NCI-H1930 (cell line): ENCODE data around the gene DFFA.
"Not testable (repeated sequence)": the region's sequence is repeated elsewhere in the genome, so short reads cannot be mapped to it uniquely, and the experiment has no call there.

Experiments used
- DNase-seq, 2 experiments: peaks; one replicate each; lab custom pipeline; 2025; lab: John Stamatoyannopoulos, UW

DFFA gene

DNA sequence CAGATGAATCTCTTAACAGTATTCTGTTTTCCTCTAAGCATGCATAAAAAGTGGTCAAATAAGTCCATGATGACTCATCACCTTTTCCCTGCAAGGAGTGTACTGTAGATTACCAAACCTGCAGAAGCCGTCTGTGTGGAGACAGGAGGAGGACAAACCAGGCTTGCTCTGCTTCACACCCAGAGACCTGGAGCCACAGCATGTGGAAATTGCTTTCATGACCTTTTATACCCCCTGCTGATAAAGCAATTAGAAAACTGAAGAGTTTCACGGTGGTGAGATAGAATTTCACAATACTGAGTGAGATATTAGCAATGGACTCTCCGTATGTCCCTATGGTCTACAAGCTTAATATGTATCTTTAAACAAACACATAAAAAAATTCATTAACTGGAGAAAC is 13.1 kb downstream of the DFFA start:
- no peak for DNase-seq

DNA sequence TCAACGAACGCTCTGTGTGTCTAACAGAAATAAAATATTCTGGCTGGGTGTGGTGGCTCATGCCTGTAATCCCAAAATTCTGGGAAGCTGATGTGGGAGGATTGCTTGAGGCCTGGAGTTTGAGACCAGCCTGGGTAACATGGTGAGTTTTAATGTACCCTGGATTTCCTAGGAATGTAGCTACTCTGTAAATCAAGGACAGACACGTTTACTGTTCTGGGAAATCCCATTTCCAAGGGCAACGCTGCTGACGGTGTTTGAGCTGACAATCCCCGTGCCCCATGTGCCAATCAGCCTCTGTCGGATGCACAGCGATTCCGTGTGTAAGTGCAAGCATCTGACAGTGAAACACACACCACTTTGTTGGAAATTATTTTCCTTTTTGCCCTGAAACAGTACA is 14.5 kb downstream of the DFFA start:
- DNase-seq, result no peak

DNA sequence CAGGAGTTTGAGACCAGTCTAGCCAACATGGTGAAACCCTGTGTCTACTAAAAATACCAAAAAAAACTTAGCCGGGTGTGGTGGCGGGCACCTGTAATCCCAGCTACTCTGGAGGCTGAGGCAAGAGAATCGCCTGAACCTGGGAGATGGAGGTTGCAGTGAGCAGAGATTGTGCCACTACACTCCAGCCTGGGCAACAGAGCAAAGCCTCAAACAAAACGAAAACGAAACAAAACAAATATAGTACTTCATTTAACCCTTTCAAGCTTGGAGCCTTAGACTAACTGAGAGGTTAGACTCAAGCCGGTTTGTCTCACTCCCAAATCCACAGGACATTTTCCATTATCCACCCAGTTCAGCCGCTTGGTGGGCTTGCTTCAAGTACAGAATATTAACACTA is 14.9 kb downstream of the DFFA start:
- not testable (repeated sequence) for DNase-seq

DNA sequence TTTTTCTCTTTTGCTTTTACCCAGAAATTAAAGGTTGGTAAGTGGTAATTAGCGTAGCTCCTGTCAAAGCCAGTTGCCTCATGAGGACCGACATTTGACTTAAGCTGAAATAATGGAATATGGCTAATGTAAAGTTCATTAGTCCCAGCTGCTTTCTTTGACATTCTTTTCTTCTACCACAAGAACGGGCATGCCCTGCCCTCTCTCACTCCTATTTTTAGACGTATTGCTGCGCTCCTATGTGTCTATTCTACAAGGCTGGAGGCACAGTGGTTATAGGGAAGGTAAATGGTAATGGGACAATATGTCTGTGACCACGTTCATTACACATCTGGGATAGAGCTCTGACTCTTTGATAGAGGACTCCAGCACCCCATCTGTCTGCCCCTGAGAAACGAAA is 15.7 kb downstream of the DFFA start:
- no peak for DNase-seq

DNA sequence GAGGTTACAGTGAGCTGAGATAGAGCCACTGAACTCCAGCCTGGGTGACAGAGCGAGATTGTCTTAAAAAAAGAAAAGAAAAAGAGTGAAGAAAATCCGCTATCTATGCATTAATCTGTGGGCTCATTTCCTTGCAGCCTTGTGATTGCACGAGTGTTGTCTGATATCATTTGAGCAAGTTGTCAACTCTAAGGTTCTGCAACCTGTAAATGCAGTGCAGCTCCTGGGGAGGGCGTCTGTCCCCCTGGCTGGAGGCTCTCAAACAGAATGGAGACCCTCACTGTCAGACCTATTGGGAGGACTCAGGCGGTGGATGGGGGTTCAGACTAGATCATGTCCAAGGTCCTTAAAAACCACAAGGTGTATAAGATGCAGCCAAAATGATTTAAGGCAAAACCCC is 16.3 kb downstream of the DFFA start:
- no peak for DNase-seq

DNA sequence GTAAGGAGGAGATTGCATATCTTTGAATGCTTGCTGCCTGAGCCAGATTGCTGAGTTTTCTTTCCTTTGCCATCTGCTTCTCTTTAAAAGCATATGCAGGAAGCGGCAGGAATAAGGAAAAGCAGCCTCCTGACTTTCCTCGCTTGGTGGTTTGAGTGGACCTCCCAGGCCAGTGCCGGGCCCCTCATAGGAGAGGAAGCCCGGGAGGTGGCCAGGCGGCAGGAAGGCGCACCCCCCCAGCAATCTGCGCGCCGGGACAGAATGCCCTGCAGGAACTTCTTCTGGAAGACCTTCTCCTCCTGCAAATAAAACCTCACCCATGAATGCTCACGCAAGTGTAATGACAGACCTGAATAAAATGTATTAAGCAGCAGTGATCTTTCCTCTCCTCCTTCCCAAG is 21.0 kb downstream of the DFFA start:
- DNase-seq, result no peak

DNA sequence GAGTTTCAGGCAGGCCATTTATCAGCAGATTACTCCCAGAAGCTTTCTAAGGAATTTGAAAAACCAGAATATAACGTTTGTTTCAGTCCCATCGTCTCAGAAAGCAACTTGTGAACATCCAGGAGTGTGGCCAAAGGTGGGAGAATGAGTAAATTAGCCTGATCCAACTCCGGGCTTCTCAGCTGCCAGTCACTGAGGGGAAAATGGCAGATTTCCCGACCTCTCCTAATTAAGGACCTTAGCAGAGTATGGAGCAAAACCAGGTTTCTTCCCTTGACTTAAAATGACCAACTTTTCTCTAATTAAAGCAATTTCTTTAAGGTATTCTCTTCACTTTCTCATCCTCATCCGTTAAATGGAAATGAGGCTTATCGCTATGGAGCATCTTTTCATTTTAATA is 21.5 kb downstream of the DFFA start:
- no peak for DNase-seq

DNA sequence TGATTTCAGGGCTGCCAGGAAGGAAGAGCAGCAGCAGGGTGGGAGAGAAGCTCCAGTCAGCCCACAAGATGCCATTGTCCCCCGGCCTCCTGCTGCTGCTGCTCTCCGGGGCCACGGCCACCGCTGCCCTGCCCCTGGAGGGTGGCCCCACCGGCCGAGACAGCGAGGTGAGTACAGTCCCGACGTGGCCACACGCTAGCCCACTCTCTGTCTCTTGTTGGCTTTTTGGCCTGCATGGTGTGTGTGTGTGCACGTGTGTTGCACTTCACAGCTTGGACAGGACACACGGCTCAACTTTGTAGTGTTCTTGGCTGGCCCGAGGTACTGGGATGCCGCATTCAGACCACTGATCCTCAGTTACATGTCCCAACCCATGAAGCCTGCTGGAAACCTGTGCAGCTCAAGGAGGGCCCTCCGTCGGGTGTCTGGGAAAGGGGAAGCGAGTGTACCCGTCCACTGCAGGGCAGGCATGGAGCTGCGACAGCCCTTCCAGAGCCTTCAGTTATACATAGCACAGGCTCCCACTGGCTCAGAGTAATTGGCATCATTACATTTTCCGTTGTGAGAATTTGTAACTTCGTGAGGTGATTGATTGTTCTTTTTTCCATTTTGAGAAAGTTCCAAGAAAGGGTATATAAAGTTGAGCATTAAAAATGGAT is 22.0 kb downstream of the DFFA start:
- no peak for DNase-seq

DNA sequence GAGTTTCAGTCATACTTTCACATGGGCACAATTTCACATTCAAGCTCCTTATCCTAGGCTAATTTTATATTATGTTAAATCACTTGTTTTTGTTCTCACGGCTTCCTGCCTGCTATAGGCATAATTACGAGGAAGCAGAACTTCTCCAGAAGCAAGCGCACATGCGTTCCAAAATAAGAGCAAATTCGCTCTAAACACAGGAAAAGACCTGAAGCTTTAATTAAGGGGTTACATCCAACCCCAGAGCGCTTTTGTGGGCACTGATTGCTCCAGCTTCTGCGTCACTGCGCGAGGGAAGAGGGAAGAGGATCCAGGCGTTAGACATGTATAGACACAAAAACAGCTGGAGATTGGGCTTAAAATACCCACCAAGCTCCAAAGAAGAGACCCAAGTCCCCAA is 22.6 kb downstream of the DFFA start, which contains the start of gene CORT:
TSS of gene CORT (plus strand) at position 281 of the 400 bp plus-strand sequence. CDS start 193 bp downstream, outside the sequence.
- DNase-seq, result no peak

DNA sequence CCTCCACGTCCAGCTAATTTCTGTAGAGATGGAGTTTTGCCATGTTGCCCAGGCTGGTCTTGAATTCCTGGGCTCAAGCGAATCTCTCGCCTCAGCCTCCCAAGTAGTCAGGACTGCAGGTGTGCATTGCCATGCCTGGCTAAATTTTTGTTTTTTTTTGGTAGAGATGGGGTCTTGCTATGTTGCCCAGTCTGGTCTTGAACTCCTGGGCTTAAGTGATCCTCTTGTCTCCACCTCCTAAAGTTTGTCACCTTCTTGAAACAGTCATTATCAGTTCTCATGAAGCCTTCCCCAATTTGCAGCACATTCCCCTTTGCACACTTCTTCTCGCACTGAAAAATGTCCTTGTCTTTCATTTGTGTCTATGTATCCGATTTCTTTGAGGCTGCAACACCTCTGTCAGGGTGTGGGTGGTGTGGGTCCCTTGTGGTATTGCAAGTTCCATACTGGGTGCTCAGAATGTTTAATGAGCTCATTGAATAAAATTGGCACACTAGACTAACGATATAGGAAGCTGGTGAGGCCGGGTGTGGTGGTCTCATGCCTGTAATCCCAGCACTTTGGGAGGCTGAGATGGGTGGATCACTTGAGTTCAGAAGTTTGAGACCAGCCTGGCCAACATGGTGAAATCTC is 25.4 kb downstream of the DFFA start:
- DNase-seq, result no peak

DNA sequence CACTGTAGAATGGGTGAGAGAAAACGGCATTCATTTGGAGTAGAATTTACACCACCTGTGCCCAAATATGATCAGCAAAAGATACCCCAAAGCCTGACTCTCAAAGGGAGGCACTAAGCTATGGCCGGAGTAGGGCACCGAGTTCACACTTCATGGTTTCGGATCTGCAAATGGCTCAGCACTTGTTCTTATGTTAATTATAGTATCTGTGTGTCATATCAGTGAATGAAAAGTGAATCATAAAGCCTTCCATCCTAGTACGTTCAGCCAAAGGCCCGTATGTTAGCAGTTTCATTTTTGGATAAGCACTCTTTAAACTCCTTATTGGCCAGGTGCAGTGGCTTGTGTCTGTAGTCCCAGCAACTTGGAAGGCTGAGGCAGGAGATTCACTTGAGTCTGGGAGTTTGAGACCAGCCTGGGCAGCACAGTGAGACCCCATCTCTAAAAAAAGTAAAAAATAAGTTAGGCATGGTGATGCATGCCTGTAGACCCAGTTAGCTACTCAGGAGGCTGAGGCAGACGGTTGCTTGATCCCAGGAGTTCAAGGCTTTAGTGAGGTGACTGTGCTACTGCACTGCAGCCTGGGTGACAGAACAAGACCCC is 27.4 kb downstream of the DFFA start:
- no peak for DNase-seq

DNA sequence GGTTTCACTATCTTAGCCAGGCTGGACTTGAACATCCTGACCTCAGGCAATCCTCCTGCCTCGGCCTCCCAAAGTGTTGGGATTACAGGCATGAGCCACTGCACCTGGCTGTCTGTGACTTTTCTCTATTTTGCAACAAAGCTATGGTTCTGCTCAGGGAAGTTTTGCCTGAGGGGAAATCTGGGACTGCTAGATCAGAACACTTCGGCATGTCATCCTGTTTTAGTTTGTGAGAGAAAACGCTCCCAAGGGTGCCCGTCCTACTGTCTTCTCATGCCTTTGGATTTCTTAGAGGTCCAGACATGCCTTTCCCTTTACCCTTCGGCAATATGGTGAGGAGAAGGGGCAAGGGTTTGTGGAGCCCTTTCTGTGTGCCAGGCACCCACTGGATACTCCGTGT is 28.1 kb downstream of the DFFA start:
- no peak for DNase-seq

DNA sequence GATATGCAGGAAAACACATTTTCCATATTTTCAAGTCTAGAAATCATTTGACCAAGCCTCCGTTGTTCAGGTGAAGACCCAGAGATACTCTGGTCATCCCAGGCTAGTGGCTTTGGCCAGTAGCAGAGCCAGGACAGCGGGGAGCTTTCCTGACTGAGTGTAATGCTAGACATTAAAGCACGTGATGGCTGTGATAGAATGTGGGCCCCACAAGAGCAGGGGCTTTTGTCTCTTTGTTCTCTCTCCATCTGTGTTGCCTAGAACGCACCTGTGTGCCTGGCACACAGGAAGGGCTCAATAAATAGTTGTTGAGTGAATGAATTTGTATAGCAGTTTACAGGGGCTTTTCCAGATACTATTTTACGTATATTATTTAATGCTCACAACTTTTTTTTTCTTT is 31.5 kb downstream of the DFFA start:
- DNase-seq, result no peak

DNA sequence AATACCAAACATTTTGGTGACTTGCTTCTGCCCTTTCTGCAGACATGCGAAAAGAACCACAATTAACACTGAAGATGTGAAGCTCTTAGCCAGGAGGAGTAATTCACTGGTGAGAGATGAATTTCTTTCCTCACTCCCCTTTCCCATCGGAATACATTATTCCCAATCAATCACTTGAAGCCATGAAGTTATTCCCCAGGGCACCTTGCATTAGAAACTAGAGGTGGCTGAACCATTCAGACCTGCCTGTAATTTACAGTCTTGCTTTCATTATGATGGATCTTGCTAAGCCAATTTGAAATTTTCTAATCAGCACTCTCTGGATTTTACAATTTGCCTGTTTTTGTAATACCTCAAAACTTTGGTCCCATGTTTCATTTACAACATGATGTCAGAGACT is 32.0 kb downstream of the DFFA start:
- DNase-seq, result no peak

DNA sequence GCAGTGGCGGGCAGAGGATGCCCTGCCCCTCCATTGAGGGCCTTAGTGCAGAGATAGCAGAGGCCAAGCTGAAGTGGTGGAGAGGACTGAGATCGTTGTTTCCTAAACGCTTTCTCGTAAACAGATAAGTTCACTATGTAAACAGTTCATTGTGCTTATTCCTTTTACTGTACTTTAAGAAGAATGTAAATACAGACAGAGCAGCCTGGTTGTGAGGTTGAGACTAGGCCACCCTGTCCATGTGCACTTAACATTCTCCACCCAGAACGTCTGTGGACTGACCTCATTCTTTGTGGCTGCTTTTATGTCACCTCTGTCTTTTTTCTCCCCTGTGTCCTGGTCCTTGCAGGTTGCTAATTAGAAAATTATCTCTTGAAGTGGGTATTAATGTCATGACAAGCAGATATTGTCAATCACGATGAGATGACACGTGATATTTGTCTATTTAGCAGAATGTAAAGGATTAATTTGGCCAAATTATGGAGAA is 33.6 kb downstream of the DFFA start:
- peak; percentile 32 to 61 for DNase-seq

DNA sequence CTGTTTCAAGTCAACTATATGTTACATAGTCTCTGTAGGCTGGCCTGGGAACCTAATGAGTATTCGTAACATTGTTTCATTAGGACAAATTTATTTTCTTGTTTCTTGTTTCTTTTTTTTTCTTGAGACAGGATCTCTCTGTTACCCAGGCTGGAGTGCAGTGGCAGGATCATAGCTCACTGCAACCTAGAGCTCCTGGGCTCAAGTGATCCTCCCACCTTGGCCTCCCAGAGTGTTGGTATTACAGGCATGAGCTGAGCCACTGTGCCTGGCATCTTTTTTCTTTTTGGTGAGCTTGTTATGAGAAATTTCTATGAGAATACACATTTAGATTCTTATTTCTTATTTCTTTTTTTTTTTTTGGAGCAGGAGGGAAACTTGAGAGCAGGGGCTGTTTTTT is 35.3 kb downstream of the DFFA start:
- DNase-seq, result no peak

DNA sequence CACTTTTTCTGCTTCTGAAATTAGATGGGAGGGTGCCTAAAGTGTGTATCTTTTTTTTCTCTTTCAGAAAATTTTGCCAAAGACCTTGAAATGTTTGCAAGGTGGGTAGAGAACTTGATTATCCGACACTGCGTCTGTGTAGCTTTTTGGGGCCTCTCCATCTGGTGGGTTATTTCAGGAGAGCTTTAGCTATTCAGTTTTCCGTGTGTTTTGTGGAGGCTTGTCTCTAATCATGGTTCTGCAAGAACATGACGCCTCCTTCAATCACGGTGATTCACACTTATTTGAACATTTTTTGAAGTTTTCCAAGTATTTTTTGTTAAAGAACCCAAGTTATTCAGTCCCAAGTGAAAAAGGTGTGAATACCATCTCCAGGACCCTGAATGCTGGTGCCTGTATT is 37.7 kb downstream of the DFFA start:
- no peak for DNase-seq

DNA sequence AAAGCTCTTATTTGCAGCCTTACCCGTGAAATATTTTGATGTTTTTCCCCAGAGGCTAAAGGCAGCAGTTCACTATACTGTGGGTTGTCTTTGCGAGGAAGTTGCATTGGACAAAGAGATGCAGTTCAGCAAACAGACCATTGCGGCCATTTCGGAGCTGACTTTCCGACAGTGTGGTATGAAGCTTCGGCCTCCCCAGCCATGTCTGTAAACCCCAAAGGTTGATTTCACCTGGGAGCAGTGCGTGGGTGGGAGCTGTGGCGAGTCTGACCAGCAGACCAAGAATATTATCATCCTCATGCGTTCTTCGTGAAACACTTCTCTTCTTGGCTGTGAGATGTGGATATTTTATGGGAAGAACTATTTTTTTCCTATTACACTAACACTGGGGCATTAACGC is 38.5 kb downstream of the DFFA start:
- DNase-seq, result no peak

DNA sequence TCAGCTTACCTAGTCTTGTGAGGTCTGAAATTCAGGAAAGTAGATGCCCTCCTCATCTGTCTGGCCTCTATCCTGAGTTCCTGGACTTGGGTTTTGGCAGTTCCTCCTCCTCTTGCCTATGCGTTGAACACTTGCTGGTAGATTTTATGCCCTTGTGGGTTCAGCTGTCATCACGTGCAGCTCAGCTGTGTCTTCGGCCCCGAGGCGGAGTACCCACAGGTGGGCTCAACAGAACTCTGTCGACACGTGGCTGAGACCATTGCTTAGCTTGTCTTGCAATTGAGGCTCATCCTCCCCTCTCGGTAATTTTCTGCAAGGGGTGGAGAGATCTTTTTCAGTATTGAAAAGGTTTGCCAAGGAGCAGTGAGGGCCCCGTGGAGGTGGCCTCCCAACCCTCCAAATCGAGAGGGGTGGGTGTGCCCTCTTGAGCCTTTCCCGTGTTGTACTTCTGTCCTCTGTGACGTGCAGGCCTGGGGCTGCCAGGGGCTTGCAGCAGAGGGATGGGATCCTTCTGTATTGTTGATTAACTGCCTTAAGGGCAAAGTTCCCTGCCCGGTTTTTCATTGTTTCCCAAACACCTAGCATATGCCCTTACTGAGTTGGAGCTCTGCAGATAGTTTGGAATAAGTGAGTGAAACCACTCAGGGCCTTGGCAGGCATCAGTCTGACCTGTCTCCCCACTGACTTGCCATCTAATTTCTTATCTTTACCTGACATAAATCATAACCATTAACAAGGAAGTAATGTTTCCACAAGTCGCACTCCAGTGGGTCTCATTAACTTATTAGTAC is 39.2 kb downstream of the DFFA start:
- DNase-seq, result no peak

DNA sequence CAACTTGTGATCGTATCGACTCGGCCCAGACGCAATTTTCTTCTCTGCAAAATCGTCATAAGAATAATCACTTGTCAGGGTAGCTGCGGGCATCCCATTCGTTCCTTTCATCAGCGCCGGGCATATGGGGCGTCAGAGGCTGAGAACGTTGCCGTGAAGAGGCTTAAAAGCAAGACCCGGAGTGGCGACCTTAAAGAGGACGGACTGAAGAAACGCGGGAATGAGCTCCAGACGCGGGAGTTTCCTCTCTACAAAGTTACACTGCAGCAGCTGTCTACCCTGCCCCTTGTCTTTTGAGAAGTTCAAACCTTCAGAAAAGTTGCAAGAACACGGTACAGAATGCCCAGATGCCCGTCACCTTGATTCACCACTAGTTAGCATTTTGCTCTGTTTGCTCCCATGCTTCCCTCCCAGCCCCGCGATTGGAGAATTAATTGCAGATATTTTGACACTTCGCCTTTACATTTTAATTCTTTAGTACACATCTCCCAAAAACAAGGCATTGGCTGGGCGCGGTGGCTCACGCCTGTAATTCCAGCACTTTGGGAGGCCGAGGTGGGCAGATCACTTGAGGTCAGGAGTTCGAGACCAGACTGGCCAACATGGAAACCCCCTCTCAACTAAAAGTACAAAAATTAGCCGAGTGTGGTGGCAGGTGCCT is 41.1 kb downstream of the DFFA start:
- DNase-seq, result no peak

DNA sequence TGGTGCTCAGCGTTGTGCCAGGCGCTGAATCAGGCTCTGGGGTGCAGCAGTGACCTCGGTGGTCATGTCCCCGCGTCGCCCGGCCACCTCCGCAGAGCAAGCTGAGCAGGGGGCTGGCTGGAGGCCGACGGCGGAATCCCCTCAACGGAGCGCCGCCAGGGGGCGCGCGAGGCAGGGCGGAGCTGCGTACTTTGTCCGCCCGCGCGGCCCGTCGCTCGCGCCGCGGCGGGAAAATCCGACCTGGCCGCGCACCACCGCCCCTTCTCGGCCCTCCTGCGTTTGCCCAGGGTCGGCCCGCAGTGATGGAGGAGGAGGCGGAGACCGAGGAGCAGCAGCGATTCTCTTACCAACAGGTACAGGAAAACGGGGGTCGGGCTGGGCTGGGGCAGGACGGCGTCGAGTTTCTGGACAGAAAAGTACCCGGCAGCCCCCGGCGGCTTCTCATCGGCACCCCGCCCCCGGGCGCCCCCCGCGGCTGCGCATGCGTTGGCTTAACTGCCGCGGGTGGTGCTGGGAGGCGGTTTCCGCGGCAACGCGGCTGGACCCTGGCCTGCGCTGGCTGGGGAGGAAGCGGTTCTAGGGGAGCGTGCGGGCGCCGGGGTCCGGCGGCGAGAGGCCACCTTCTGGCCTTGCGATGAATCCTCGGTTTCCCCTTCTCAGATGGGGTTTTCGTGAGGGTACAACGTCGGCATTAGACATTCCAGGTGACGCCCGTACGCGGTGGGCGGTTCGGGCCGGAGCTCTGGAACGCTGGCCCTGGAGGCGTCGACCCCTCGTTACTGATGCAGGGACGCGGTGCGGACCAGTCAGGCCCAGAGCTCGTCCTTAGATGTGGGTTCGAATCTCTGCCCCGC is 41.9 kb downstream of the DFFA start, which contains the start of gene CENPS:
TSS of gene CENPS (plus strand) at position 218 of the 854 bp plus-strand sequence. CDS start at position 303, 85 bp downstream.
- peak; percentile 81 to 93 for DNase-seq
